GM18858 (cell line): ENCODE data around the gene AVL9.
"Not testable (repeated sequence)": the region's sequence is repeated elsewhere in the genome, so short reads cannot be mapped to it uniquely, and the experiment has no call there.

Experiments
- ATAC-seq: cut with Tn5 transposase; IDR thresholded peaks from one replicate; pipeline ENCODE4 v1.9.1; 2021; ENCODE audit not compliant: unreplicated experiment

AVL9 gene

DNA sequence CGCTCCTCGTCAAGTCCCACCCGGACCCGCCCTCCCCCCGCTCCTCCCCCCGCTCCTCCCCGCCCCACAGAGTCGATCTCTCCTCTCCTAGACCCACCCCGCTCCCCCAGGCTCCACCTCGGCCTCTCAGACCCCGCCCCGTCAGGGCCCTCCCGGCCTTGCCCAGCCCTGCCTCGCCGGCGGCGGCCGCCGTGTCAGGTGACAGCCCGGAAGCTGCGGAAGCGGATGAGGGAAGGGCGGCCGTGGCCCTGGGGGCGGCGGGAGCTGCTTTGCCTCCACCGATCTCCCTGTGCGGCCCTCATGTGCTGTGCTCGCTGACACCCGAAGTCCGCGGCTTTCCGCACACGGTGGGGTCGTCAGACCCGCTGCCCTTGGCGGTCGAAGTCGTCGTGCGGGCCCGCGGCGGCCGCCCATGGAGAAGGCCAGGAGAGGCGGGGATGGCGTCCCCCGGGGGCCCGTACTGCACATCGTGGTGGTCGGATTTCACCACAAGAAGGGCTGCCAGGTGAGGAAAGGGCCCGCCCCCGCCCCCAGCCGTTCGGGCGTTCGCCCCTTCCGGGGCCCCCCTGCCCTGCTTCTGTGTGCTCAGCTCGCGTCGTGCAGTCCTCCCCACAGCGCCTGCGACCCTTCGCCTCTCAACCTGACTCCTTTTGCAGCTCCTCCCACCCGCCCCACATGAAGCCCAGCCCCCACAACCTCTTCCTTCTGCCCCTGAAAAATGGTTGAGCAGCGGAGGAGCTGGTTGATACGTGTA, at the start of gene AVL9:
Gene AVL9, plus strand, starts transcription at position 192 of the 754 bp plus-strand sequence. Its CDS starts 221 bp downstream, at position 413.
- peak; percentile 89 for ATAC-seq

DNA sequence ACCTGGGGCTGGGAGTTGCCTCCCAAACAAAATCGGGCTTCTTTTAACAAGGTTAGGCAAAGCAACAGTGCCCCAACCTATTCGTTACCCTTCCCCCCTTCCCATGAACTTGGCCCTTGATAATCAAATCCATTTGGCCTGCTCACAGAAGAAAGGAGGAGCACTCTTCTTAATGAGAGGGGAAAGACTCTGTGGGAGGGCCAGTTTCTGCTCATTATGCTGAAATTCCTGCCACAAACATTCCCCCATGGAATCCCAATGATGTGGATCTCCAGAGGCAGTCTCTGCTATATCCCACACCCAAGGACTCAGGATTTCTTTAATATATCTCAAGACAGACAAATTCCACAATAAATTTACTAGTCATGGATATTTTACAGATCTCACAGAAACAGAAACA, 48.1 kb upstream of the AVL9 start:
- ATAC-seq: no peak

DNA sequence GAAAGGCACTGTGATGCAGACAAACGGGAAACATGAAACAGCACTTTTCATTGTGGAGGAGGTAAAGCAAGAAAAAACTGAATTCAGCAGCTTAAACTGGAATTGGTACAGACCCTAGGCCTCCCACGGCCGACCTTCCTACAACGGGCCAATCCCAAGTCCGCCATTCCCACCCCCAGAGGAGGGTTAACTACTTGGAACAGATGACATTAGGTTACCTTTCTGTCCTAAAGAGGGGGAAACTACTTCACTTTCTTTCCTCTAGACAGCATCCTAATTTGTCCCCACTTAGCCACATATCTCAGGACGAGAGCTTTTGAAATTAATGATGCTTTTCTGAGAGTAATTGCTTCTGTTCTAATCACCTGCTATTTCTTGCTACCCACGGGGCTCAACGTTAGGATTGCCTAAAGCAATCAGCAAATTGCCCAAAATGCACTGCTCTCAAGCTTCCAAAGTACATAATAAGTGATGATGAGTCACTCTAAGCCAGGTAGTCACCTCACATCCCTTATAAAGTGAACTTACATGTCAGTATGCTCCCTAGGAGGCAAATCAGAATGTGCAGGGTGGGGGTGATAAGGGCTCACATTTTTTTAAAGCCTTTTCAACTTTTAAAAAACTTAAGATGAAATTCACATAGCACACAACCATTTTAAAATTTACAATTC, 41.8 kb upstream of the AVL9 start:
- ATAC-seq: no peak

DNA sequence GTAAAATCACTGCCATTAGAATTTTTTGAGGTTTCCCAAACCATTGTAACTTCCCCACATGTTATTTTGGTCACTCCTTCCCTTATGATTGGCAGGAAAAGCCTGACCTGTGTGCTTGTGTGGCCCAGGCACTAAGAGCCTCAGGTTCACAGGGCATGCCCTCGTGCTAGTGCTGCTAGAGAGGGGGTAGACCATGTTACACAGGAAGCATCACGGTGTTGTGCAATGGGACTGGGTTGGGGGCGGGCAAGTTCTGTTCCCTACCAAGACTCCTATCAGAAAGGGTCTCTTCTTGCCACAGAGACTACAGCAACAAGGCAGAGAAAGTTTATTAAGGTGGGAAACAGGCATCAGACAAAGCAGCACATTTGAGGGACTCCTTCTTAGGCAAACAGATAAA, 37.3 kb upstream of the AVL9 start:
- ATAC-seq: no peak

DNA sequence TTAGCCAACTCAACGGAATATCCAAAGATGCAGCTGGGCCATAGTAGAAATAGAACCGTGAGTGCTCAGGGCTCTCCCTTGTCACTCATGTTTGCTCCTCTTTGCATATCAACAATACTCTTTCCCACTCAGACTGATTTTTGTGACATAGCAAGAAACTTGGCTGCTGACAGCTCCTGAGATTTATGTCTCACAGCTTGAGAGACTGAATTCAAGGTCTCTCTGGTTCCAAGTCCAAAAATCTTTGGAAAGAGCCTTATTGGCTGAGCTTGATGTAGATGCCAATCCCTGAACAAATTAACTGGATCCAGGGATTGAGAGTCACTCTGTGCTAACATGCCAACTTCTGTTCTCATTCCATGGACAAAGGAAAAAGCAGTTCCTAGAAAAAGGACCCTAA, 35.5 kb upstream of the AVL9 start:
- ATAC-seq: no peak

DNA sequence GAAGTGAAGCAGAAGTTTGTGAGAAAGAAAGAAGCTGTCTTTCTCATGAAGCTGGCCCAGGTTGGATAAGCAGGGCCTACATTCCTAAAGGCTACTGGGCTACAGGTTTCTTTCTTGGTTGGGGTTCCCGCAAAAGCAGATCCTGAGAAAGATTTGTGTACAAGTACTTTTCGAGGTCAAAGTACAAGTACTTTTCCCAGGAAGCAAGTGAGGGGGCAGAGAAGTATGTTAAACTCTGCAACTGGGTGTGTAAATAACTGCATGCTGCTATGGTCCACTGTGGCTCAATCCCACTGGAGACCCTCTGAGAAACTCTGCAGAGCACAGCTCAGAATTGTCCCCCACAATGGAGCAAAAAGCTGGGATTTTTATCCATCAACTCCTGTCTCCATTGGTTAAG, 33.8 kb upstream of the AVL9 start:
- ATAC-seq: no peak

DNA sequence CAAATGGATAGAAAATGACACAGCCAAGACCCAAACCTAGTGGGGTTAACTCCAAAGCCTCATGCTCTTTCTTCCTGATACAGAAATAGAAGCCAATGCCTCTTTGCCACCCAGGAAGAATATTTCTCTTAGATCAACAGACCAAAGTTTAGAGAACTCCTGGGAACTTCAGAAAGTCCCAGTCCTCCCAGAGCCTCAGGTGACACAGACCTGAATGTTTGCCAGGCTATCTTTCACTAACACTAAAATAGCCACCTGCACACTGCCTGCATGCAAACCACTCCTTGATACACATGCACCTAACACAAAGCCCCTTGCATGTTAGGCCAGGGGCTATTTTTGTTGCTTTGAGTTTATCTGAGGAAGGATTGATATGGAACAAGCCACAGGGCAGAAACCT, 32.8 kb upstream of the AVL9 start:
- no peak for ATAC-seq

DNA sequence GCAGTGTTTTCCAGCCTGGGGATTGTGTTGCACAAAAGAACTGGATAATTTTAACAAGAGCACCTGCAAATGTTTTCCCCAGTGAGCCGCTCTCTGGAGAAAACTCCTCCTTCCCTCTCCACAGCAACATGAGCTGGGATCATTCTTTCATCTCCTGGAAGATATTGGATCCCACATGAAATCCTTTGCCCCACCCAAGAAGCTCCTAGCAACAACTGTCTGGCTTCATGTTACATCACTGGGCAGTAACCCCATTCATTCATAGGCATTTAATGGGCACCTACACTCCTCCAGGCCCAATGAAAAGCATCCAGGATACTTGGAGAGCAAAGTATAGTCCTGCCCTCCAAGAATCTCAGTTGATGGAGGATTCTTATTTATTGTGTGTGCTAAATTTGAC, 32.3 kb upstream of the AVL9 start:
- ATAC-seq: no peak

DNA sequence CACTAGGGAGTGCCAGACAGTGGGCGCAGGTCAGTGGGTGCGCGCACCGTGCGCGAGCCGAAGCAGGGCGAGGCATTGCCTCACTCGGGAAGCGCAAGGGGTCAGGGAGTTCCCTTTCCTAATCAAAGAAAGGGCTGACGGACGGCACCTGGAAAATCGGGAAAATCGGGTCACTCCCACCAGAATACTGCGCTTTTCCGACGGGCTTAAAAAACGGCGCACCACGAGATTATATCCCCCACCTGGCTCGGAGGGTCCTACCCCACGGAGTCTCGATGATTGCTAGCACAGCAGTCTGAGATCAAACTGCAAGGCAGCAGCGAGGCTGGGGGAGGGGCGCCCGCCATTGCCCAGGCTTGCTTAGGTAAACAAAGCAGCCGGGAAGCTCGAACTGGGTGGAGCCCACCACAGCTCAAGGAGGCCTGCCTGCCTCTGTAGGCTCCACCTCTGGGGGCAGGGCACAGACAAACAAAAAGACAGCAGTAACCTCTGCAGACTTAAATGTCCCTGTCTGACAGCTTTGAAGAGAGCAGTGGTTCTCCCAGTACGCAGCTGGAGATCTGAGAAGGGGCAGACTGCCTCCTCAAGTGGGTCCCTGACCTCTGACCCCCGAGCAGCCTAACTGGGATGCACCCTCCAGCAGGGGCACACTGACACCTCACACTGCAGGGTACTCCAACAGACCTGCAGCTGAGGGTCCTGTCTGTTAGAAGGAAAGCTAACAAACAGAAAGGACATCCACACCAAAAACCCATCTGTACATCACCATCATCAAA, 30.5 kb upstream of the AVL9 start:
- ATAC-seq: not testable (repeated sequence)

DNA sequence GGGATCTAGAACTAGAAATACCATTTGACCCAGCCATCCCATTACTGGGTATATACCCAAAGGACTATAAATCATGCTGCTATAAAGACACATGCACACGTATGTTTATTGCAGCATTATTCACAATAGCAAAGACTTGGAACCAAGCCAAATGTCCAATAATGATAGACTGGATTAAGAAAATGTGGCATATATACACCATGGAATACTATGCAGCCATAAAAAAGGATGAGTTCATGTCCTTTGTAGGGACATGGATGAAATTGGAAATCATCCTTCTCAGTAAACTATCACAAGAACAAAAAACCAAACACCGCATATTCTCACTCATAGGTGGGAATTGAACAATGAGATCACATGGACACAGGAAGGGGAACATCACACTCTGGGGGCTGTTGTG, 25.3 kb upstream of the AVL9 start:
- not testable (repeated sequence) for ATAC-seq

DNA sequence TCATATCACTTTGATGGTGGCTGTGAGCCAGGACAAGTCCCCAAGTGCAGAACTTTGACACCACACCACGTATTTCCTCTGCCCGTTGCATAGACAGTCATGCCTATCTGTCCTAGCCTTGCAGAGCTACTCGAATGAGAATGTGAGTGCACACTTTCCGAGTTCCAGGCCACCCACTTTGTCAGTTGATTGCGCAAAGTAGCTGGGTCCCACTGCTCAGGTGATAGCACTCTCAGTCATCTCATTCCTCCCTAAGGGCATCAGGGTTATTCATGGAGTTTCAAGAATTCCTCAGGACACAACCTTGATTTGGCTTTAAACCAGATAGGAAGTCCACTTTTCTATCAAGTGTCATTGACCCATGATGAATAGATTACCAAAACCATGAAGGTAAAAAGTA, 24.4 kb upstream of the AVL9 start:
- no peak for ATAC-seq

DNA sequence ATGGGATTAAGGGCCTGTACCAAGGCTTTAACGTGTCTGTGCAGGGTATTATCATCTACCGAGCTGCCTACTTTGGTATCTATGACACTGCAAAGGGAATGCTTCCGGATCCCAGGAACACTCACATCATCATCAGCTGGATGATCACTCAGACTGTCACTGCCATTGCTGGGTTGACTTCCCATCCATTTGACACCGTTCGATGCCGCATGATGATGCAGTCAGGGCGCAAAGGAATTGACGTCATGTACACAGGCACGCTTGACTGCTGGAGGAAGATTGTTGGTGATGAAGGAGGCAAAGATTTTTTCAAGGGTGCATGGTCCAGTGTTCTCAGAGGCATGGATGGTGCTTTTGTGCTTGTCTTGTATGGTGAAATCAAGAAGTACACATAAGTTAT, 23.3 kb upstream of the AVL9 start:
- ATAC-seq: no peak

DNA sequence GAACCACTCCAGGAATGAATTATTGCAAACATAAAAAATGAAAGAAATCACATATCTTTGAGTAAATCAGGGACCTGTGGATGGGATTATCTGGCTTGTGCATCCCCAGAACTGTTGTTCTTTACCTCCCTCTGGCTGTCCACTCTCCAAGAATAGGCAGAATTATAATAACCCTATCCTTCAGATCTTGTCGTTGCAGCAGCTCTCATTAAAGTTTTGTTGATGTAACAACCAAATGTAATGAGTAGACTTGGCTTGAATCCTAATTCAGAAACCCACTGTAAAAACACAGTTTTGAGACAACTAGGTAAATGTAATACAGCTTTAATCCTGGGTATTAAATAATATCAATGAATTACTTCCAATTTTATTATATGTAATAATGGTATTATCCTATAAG, 21.3 kb upstream of the AVL9 start:
- no peak for ATAC-seq

DNA sequence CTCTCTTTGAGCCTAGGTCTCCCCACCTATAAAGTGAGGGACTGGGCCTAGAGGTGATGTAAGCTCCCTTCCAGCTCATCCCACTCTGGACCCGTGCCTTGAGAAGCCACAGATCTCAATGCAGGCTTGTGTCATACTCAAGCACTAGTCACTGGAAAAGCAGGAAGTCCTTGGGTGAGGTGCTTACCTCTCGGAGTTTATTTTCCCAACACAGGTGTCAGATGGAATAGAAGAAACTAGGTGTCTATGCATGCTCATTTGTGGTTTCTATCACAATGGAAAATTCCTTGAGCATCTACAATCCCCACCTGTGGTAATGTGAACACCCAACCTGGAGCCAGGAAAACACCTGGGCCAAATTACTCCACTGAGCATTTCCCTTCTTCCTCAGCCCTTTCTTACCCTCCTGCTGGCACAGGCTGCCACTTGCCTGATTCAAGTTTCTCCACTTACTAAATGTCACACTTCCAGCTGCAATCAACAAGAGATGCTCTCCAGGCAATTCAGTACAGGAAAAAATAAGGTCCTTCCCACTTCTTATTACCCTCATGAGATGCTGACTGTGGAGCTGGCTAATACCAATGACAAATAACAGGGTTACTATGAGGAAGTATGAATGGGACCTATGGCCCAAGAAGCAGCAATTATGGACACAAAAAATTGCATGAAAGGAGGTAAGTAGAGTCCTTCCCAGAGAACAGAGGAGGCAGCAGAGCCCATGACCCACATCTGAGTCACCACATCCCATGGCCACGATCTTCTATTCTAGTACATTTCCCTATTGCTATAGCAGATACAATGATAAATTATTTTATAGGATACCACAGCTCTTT, 18.3 kb upstream of the AVL9 start:
- no peak for ATAC-seq

DNA sequence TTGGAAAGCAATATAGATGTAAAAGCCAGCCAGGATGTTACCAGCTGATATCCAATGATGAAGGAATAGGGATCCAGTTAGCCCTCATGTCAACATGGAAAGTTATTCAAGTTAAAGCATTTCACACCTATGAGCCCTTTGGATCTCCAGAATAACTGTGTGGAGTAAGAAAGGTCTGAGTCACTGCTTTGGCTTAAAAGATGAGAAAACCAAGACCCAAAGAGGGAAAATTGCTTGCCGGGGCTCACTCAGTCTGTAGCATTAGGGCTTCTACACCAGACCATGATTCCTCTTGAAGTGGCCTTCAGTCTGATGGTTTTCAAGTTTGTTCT, 17.7 kb upstream of the AVL9 start:
- ATAC-seq: no peak

DNA sequence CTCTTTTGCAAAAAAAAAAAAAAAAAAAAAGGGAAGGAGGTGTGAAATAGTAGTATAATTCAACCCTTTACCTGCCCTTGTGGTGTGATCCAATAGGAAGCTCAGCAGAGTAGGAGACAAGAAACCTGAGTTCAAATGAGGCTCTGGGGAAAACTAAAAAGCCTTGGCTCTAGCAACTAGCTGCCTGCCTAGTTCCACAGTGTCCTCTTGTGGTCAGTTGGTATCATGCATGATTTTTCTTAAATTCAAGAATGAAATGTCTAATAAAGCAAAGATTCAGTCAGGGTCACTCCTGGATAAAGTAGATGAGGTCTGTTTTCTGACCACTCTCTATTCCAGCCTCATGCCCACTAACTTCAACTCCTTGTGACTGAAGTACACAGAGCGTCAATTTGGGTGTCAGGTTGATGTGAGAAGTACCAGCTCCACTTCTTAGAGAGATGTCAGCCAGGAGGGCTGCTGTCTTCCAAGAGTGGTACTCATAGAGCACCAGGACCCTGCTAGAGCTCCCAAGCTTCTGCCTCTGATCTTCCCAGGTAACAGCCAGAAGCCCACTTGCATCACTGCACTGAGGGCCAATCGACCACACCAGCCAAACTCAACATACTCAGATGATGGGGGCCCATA, 15.6 kb upstream of the AVL9 start:
- no peak for ATAC-seq

DNA sequence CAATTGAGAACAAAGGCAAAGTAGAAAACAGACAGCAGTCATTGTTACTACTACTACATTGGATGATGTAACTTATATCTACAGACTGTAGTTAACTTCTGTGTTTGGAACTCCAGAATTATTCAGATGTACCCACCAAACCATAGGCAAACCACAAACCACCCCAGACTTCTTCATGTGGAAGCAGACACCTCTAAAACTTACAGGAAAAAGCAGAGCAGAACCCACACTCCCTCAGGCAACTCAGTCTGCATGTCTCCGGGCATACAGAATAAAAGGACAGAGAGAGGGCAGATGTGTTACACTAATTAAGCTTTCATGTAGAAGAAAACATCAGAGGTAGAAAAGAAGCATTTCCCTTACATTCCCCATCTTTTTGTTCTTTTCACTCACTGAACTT, 14.1 kb upstream of the AVL9 start:
- ATAC-seq: no peak

DNA sequence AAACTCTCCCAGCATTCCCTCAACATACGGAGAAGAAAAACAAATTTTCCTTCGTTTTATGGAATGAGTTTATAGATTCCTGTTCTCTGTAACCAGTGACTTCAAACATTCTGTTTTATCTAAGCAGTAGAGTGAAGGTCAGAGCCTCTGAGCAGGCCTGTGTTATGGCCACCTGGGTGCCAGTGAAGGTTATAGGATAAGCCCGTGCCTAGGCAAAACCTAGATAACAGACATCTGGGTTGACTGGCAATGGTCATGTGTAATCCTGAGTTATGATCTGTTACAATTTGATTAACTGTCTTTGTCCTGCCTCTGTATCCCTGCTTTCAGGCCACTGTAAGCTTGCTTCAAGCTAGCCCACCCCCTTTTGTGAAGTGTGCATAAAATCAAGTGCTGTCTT, 13.4 kb upstream of the AVL9 start:
- no peak for ATAC-seq

DNA sequence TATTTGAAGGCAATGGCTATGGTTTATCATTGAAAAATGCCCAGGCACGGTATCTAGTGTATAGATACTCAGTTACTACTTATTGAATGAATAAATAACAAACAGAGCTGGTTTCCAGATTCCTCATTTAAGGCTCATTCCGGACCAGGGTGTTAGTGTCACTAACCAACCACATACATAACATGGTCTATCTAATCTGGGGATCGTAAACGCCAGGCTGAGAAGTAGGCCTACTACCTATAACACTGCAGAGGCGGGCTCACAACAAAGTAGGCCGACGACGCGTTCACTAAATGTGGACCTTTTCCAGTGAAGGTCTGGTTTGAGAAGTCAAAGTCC, 5.5 kb upstream of the AVL9 start:
- ATAC-seq: no peak

DNA sequence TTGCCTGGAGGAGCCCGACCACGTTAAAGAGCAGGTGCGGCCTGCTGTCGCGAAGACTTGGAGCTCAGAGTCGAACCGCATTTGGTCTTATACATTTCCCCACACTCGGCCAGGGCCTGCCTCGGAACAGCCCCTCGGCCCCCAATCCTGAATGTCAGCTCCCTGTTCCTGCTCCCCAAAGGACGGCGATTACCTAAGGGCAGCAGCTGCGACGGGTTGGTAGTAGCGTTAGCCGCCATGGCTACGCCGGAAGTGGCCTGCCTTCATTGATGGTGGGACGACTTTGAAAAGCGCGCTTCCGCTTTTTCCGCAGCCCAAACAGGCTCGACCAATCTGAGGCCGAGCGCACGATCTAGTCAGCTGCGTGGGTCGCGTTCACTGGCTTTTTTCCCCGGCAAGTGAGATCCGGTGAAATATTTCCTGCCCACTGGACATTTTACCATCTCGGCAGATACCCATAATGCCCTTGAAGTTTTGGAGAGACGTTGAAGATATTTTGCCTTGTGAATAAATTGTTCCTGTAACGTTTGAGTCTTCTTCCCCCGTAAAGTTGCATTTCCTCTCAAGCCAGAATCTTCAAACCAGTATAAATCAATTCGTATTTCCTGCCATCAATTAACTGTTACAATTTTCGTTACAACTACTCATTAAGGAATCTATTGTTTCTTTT, 5.0 kb upstream of the AVL9 start, which contains the start of gene LSM5:
Gene LSM5, minus strand, starts transcription at position 254 of the 670 bp plus-strand sequence. Its CDS starts 15 bp downstream, at position 239.
- peak; percentile 84 for ATAC-seq
